Left forelimb (tissue), 1 donor: ENCODE measurements around the gene PALM.
A peak's percentile ranks its signal among the peaks of the same experiment; 100 is the strongest.
"Not testable (repeated sequence)": the region's sequence is repeated elsewhere in the genome, so short reads cannot be mapped to it uniquely, and the experiment has no call there.

Source experiments
- DNase-seq: peaks from one replicate; pipeline ENCODE4 v3.0.0-alpha.2; 2018; ENCODE audit warnings: low spot score

Gene PALM, protein sequence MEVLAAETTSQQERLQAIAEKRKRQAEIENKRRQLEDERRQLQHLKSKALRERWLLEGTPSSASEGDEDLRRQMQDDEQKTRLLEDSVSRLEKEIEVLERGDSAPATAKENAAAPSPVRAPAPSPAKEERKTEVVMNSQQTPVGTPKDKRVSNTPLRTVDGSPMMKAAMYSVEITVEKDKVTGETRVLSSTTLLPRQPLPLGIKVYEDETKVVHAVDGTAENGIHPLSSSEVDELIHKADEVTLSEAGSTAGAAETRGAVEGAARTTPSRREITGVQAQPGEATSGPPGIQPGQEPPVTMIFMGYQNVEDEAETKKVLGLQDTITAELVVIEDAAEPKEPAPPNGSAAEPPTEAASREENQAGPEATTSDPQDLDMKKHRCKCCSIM

DNA sequence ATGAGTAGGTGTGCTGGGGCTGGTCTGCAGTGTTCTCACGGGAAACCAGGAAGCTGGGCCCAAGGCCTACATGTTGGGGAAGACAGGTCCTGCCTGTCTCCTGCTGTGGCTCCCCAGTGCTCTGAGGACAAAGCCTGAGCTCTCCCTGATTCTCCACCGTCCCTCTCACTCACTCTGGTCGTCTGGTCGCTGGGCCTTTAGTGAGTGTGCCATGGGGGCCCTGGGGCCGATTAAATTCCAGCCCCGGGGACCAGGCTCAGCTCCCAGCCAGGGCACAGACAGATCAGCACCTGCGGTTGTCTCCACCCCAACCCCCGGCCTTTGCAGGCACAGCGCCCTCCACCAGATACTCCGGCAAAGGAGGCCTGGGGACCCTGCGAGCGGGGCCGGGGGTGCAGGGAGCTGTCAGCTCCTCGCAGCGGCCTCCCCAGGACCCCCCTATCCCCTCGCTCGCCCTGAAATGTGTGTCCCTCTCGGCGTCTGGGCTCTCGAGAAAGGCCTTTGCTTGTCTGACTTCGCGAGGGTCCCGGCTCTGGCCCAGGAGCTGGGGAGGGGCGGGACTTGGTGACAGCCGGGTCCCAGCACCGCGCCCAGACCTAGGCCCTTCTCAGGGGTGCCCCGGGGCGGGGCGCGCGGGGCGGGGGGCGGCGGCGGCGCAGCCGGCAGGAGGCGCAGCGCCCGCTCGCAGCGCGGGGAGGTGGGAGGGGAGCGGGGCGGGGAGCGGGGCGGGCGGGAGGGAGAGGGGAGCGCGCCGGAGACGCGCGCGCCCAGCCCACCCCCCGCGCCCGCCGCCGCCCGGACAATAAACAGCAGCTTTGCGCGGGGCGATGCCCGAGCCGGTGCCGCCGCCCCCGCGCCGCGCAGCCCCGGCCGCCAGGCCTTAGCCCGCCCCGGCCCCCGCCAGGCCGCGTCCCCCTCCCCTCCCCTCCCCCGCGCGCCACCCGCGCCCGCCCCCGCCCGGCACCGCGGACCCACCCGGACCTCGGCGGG is at the start of gene PALM:
TSS of gene PALM (plus strand) at position 782 of the 990 bp plus-strand sequence. CDS start 212 bp downstream, outside the sequence.
- no peak for DNase-seq

DNA sequence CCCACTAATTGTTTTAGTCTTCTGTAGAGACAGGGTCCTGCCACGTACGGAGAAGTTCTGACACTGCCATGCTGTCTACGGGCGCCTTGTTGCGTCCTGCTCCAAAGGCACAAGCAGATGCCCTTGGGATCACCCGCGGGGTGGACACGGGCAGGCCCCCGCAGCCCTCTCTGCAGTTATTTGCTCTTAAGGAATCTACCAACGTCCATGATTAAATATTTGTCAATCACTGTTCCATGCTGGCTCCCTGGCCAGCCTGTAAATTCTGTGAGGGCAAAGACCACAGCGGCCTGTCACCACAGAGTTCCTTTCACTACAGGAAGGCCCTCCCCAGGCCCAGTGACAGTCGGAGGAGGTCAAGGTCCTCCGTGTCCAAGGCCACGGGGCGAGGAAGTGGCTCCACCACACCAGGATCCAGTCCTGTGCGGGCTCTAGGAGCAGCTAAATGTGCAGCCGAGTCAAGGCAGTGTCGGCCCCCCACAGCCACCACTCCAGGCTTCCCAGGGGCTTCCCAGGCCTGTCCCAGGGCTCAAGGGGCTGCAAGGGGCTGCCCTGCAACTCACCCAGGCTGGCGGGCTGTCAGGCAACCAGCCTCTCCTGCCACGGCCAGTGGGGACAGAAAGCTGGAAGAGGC is 47.8 kb upstream of the PALM start:
- no peak for DNase-seq

DNA sequence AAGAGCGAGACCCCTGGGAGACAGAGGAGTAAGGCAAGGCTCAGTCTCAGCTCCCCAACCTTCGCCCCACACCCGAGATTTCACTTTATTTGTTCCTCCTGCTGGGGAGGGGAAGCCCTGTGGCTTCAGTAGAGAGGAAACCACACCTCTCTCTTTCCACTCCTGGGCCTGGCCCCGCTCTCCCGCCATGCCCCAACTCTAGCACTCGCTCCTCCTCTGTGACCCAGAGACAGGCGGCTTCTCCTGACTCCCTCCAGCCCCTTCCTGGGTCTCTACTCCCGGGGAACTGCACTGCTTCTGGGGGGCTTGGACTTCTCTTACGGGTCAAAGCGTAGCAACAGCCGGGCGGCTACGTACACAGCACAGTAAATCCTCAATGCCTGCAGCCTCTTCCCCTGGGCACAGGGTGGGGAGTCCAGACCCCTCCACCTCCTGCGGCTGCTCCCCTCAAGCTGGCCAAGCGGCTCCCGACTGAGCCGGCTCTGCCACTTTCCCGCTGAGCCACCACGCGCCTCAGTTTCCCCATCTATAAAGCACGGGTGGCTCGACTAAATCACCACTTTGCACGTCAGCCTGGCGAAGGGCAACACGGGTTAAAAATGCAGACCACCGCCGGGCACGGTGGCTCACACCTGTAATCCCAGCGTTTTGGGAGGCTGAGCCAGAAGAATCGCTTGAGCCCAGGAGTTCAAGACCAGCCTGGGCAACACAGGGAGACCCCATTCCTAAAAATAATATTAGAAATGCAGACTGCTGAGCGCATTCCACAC is 47.1 kb upstream of the PALM start:
- DNase-seq = no peak

DNA sequence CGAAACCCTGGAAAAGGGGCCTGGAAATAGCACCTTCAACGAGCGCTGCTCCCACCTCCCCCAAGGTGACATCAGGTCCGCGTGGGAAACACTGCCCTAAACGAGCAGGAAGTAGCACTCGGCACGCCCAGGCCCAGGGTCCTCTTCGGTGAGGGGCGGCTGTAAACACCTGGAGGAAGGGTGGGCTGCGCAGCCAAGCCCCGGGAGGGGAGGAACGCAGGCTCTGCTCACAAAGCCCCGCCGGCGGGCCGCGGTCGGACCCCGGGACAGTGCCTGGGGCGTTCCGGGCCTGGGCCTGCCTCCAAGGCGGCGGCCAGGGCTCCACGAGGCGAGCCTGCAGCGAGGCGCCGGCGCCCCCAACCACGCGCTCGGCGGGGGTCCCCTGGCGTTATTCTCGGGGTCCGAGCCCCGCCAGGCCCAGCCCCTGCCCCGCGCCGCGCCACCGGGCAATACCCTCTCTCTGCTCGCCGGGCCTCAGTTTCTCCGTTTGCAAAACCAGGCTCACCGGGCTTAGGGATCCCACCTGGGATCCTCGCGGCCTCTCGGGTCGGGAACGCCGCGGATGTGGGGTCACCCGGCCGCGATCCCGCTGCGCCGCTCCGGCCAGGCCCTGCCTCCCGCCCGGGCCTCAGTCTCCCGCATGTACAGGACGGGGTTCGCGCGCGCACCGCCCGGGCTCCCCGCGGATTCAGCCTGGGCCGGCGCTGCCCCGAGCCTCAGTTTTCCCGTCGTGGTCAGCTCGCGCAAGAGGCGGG is 46.4 kb upstream of the PALM start:
- no peak for DNase-seq

DNA sequence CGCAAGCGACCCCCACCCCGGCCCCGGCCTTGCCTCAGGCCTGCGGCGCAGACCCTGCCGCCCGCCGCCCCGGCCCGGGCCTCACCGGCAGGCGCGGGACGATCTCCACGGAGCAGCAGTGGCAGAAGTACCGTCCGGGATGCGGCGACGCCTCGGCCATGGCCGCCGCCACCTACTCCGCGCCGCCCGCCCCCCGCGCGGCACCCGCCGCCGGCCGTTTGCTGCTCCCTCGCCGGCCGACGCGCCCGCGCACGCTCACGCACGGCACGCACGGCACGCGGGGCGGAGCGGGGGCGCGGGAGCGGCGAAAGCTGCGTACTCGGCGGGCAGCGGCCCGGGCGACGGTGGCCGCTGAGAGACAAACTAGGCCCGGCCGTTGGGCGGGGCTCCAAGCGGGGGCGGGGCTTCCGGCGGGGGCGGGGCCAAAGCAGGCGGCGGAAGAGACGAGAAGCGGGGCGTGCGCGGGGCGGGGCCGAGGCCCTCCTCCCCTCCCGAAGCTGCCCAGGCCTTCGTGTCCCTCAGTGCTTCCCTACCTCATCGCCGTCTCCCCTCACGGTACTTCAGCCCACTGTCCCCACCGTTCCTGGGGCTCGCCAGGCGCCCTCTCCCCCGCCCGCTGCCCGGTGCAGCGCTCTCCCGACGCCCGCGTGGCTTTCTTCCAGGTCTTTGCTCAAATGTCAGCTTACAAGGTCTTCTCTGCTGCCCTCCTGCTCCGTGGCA is 45.6 kb upstream of the PALM start, which contains the start of gene RNF126:
TSS of gene RNF126 (minus strand) at position 253 of the 720 bp plus-strand sequence. CDS start at position 160, 93 bp downstream.
- DNase-seq = peak; percentile 98

DNA sequence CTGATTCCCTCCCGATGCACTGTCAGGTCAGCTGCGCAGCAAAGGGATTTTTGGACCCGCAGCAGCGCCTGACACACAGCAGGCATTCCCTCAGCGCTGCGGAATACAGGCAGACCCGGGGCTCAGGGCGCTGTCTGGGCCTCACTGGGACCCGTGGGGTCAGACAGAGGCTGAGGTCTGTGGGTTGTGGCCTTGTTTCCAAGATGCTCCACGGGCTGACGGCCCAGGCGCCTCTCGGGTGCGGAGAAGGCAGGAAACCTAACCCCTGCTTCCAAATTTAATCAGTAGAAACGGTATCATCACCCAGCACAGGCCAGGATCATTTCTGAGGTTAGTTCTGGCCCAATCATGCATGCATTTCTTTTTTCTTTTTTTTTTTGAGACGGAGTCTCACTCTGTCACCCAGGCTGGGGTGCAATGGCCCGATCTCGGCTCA is 45.0 kb upstream of the PALM start:
- no peak for DNase-seq

DNA sequence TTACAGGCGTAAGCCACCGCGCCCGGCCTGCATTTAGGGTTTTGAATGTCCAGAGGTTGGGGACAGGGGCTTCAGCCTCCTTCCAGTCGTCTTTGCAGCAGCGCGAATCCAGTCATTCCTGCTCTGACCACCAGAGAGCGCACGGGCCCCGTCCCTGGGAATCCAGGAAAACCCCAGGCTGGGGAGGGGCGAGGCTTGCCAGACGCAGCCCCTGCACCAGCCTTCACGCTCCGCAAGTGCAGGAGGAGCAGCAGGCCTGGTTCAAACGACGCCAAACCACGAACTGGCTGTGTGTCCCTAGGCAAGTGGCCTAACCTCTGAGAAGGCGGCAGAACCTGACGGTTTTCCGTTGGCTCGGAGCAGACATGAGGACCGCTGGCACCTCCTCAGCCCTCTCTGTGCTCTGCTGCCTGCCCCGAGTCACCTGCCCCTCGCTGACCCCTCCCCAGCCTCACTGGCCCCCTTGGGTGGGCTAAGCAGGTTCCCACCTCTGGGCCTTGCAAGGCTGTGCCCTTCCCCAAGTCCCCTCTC is 43.8 kb upstream of the PALM start:
- DNase-seq = peak; percentile 92

DNA sequence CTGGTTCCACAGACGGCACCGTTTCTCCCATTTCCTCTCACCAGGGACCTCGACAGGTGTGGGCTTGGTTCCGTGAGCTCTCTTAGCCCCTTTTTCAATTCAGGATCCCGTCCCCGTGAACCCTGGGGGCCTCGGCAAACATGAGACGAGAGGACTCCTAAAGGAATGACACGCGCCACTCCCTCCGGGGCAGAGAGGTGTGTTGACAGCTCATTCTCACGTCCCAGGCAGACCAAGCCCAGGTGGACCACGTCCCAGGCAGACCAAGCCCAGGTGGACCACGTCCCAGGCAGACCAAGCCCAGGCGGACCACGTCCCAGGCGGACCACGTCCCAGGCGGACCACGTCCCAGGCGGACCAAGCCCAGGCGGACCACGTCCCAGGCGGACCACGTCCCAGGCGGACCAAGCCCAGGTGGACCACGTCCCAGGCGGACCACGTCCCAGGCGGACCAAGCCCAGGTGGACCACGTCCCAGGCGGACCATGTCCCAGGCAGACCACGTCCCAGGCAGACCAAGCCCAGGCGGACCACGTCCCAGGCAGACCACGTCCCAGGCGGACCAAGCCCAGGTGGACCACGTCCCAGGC is 41.7 kb upstream of the PALM start:
- DNase-seq = not testable (repeated sequence)

DNA sequence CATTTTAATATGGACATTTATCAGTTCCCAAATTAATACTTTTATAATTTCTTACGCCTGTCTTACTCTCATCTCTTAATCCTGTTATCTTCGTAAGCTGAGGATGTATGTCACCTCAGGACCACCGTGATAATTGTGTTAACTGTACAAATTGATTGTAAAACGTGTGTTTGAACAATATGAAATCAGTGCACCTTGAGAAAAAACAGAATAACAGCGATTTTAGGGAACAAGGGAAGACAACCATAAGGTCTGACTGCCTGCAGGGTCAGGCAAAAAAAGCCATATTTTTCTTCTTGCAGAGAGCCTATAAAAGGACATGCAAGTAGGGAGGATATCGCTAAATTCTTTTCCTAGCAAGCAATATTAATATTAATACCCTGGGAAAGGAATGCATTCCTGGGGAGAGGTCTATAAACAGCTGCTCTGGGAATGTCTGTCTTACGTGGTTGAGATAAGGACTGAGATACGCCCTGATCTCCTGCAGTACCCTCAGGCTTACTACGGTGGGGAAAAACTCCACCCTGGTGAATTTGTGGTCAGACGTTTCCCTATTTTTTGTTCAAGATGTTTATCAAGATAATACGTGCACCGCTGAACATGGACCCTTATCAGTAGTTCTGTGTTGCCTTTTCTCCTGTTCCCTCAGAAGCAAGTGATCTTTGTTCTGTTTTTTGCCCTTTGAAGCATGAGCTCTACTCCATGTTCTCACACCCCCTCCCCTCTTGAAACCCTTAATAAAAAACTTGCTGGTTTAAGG is 39.9 kb upstream of the PALM start:
- DNase-seq = not testable (repeated sequence)

DNA sequence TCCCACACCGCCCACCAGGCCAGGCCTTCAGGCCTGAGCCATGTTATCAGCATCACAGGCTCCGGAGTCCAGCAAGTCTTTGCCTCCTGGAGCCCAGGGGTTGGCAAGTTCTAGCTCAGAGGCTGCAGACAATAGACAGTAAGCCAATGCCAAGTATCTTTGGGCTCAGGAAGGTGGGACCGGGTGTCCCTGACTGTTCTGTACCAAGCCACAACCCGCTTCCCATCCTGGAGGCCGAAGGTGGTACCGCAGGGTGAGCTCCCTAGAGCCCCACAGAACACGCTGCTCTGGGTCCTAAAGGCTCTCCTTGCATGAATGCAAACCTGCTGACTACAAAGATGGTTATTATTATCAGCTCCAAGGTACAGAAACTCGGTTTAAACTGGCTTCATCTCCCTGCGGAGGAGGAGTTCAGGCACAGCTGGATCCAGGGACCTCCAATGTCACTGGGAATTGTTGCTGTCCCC is 38.1 kb upstream of the PALM start:
- DNase-seq = no peak

DNA sequence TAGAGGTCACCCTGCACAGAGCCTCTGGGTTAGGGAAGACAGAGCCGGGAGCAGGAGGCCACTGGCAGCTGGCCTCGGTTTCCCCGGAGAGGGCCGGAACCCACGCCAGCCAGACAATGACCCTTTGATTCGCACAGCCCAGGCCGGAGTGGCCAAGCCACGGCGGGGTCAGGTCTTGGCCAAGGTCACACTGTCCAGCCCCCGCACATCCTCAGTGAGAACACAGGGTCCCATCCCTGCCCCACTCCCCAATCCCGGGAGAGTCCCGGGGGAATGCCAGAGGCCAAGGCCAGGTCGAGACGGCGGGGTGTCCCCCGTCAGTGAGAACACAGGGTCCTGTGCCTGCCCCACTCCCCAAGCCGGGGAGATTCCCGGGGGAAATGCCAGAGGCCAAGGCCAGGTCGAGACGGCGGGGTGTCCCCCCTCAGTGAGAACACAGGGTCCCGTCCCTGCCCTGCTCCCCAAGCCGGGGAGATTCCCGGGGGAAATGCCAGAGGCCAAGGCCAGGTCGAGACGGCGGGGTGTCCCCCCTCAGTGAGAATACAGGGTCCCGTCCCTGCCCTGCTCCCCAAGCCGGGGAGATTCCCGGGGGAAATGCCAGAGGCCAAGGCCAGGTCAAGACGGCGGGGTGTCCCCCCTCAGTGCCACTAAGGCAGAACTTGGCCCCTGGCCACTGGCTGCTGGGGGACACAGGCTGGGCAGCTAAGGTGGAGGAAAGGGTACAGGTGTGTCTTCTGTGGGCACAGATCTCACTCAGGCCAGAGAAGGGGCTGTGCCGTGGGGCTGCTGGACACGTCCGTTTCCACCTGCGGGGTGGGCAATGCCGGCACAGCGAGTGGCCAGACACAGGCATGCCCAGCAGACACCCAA is 34.2 kb upstream of the PALM start:
- DNase-seq = peak; percentile 66

DNA sequence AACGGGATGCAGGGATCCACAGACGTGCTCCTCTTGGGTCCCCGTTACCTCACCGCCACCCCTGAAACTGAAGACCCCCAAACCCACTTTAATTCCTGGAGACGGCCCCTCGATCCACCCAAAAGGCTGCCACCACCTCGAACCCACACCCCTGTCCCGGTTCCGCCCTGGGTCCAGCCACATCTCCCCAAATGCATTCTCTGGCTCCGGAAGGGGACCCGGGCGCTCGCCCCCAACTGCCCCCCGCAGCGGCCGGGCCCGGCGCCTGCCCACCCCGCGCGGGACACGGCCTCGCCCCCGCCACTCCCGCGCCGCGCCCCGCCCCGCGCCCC is 32.8 kb upstream of the PALM start:
- no peak for DNase-seq

DNA sequence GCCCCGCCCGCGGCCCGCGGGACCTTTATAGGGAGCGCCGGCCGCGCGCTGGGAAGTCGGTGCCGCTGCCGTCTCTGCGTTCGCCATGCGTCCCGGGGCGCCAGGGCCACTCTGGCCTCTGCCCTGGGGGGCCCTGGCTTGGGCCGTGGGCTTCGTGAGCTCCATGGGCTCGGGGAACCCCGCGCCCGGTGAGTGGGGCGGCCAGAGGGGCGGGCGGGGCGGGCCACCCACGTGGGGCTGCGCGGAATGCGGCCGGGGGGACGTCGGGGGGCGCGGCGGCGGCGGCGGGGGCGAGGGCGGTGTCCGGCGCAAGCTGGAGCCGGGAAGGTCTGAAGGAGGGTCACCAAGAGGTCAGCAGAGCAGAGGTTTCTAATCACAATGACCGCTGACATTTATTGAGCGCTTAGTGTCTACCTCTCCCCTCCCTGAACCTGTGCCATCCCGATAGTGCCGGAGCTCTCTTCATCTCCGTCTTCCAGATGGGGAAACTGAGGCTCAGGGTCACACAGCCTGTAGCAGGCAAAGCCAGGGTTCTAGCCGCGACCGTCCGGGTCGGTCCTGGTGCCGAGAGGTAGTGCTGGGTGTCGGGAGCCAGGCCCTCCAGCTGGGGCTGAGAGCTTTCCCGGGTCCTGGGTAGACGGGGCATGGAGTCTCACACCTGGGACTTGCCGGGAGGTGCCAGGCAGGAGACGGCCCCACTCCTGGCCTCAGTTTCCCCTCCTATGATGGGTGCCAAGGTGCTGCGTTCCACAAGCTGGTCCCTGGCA is 32.2 kb upstream of the PALM start, which contains the start of gene FSTL3:
TSS of gene FSTL3 (plus strand) at position 54 of the 767 bp plus-strand sequence. CDS start at position 86, 32 bp downstream.
- no peak for DNase-seq

DNA sequence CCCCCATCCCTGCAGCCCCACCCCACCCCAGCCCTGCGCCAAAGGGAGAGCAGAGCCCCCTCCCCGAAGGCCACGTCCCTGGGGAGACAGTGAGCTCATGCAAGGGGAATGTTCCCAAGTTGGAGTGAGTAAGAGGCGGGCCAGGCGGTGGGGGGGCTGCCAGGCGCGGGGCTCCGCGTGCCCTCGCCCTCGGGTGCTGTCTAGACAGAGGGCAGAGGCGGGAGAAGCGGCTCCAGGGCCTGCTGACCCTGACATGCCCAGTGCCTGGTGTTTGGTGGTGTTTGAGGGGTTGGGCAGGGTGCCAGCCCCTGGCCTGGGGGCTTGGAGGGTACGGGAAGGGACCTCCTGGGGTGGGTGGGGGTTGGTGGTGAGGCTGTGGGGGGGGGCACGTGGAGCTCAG is 31.5 kb upstream of the PALM start:
- DNase-seq = no peak

DNA sequence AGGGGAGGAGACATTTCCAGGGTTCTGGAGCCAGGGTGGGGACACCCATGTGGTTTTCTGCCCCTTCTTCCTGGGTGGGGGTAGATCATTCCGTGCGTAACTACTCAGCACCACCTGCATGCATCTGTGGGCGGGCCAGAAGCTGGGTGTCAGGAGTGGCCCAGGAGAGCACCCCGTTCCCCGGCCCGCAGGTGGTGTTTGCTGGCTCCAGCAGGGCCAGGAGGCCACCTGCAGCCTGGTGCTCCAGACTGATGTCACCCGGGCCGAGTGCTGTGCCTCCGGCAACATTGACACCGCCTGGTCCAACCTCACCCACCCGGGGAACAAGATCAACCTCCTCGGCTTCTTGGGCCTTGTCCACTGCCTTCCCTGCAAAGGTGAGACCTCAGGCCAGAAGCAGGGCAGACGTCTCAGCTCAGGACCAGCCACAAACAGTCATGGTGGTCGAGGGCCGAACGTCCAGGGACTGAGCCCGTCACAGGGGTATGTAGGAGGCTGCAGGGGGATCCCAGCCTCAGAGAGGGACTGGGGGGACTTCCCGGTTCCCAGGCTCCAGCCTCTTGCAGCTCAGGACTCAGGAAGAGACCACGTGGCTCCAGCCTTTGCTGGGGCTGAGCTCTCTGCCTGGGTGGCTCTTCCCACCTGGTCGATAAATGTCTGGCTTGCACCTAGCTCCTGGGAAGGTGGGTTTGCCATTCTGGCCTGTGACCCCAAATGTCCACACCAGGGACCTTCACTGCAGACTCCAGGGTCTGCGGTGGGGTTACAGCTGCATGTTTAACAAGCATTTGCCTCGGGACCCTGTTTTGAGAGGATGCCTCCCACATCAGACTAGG is 30.9 kb upstream of the PALM start:
- DNase-seq = no peak
